ENCODE results near the gene CYB5B.

CYB5B gene

DNA sequence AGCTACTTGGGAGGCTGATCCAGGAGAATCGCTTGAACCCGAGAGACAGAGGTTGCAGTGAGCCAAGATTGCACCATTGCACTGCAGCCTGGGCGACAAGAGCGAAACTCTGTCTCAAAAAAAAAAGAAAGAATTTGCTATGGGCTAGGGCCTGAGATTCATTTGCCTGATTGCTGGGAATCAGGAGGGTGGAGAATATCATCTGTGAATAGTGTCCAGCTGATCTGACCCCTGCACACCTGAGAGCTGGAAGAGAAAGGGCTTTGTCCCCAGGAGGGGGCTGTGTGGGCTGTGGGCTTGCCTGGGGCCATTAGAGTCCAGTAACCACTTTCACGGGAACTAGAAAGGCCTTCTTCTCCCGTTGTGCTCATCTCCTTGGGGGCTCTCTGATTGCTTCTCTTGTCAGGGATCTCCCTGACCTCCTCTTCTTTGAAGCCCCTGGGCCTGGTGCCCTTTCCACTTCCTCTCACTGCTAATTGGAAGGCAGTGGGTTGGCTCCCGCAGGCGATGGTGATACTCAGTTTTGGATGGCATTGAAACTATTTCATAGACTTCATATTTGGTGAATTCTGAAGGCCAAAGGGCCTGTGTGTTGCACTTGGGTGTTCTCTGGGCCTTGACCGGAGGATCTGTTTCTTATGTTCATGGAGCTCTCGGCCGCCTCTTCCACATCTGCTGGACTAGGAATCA, 75.3 kb downstream of the CYB5B start:
- H3K4me3 ChIP-seq (ENCODE audit: low read depth, low read length), result no peak overlapping the region
- H3K79me2 ChIP-seq, result no peaks in the 10 kb centered on the region
- no peak overlapping the region for H3K27ac ChIP-seq
- TF ChIP-seq, protein P1, sequence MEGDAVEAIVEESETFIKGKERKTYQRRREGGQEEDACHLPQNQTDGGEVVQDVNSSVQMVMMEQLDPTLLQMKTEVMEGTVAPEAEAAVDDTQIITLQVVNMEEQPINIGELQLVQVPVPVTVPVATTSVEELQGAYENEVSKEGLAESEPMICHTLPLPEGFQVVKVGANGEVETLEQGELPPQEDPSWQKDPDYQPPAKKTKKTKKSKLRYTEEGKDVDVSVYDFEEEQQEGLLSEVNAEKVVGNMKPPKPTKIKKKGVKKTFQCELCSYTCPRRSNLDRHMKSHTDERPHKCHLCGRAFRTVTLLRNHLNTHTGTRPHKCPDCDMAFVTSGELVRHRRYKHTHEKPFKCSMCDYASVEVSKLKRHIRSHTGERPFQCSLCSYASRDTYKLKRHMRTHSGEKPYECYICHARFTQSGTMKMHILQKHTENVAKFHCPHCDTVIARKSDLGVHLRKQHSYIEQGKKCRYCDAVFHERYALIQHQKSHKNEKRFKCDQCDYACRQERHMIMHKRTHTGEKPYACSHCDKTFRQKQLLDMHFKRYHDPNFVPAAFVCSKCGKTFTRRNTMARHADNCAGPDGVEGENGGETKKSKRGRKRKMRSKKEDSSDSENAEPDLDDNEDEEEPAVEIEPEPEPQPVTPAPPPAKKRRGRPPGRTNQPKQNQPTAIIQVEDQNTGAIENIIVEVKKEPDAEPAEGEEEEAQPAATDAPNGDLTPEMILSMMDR (IDR thresholded peaks at IDR 0.05), result no peak
- peaks cover 8% of the 10 kb centered on the region for H3K4me1 ChIP-seq
- H2AFZ ChIP-seq, result no peak overlapping the region
- no peaks in the 10 kb centered on the region for H3K9me3 ChIP-seq (ENCODE audit: control insufficient read depth, low read length)
- H3K27me3 ChIP-seq (ENCODE audit: control insufficient read depth, insufficient read depth, low read length), result no peaks in the 10 kb centered on the region
- no peaks in the 10 kb centered on the region for H3K36me3 ChIP-seq (ENCODE audit: control insufficient read depth, insufficient read depth, low read length)
- no peak overlapping the region for H3K4me2 ChIP-seq (ENCODE audit: low read length)
- H3K9ac ChIP-seq, result no peak overlapping the region

DNA sequence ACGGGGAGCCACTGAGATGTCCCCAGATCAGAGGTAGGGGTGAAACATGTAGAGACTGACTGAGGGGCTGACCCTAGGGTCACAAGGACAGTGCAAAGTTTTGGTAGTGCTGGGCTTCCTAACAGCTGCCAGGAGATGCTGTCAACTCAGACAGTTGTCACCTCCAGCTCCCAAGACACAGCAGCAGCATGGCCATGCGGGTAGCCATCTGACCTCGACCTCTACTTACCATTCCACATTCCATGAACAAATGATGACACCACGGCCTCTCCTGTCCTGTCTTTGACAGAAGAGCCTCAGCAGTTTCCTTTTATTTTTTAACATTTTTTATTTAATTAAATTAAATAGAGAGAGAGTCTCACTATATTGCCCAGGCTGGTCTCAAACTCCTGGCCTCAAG, 76.1 kb downstream of the CYB5B start:
- Histone ChIP-seq H3K27ac (no peak overlapping the region), H3K9ac (no peak overlapping the region), H3K9me3 (ENCODE audit: control insufficient read depth, low read length) (no peaks in the 10 kb centered on the region), H2AFZ (no peak overlapping the region), H3K27me3 (ENCODE audit: control insufficient read depth, insufficient read depth, low read length) (no peaks in the 10 kb centered on the region), H3K4me1 (peaks cover 8% of the 10 kb centered on the region), H3K4me2 (ENCODE audit: low read length) (no peak overlapping the region), H3K79me2 (no peaks in the 10 kb centered on the region), H3K36me3 (ENCODE audit: control insufficient read depth, insufficient read depth, low read length) (no peaks in the 10 kb centered on the region), H3K4me3 (ENCODE audit: low read depth, low read length) (no peak overlapping the region)
- TF ChIP-seq, protein P1 (IDR thresholded peaks at IDR 0.05), result no peak

DNA sequence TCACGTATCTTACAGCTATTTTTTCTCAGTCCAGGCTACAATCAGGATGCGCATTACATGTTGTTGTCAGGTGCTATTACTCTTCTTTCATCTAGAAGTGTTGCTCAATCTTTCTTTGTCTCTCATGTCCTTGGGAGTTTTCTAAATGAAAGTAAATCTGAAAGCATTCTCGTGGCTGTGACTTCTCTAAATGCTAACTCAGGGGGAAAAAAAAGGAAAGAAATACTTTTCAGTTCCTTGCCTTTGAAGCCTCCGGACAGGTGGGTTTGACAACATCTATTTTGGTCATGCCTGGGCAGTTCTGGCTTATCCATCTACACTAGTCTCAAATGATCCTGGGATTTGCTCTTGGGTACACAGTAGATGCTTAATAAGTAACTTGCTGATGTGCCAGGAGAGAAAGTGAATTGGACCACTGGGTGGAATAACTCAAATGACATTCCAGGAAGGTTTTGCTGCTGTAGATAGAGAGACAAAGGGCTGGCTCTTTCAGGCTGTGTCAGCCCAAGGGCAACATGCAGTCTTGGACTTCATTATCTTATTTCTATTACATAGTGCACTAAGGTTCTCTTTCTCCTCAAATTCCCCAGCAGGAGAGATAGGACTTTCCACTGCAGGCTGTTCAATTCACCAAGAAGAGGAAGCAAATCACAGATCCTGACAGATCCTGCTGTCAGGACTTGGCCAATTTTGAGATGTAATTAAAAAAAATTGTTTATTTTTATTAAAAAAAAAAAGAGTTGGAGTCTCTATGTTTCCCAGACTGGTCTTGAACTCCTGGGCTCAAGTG, 77.7 kb downstream of the CYB5B start:
- Histone ChIP-seq H2AFZ (peak overlapping the region; percentile 66), H3K4me3 (ENCODE audit: low read depth, low read length) (peak overlapping the region; percentile 43), H3K27ac (peak overlapping the region; percentile 53), H3K27me3 (ENCODE audit: control insufficient read depth, insufficient read depth, low read length) (no peaks in the 10 kb centered on the region), H3K9ac (no peak overlapping the region), H3K4me1 (peaks cover 8% of the 10 kb centered on the region), H3K9me3 (ENCODE audit: control insufficient read depth, low read length) (no peaks in the 10 kb centered on the region), H3K36me3 (ENCODE audit: control insufficient read depth, insufficient read depth, low read length) (no peaks in the 10 kb centered on the region), H3K79me2 (no peaks in the 10 kb centered on the region), H3K4me2 (ENCODE audit: low read length) (peak overlapping the region; percentile 58)
- TF ChIP-seq, protein P1 (IDR thresholded peaks at IDR 0.05), result no peak

DNA sequence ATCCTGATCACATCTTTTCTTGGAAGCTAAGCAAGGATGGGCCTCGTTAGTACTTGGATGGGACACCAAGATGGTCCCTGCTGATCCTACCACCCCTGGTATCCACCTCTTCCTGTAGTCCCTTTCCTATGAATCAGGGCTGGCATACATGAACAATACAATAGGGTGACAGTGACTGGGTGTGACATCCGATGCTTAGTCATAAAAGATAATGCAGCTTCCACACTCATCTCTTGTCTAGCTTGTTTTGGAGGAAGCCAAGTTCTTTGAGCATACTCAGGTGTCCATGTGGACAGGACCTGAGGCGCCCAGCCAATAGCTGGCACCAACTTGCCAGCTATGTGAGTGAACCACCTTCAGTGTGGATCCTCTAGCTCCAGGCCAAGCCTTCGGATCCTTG, 78.8 kb downstream of the CYB5B start:
- Histone ChIP-seq H3K4me3 (ENCODE audit: low read depth, low read length) (no peak overlapping the region), H3K36me3 (ENCODE audit: control insufficient read depth, insufficient read depth, low read length) (no peaks in the 10 kb centered on the region), H3K27me3 (ENCODE audit: control insufficient read depth, insufficient read depth, low read length) (no peaks in the 10 kb centered on the region), H3K9ac (no peak overlapping the region), H3K4me1 (peaks cover 8% of the 10 kb centered on the region), H3K4me2 (ENCODE audit: low read length) (no peak overlapping the region), H3K9me3 (ENCODE audit: control insufficient read depth, low read length) (no peaks in the 10 kb centered on the region), H2AFZ (no peak overlapping the region), H3K79me2 (no peaks in the 10 kb centered on the region), H3K27ac (no peak overlapping the region)
- TF ChIP-seq, protein P1 (IDR thresholded peaks at IDR 0.05), result no peak
